Measurements from ENCODE around the gene DYDC1. TPM values are rescaled to one million over a fixed set of nuclear protein-coding genes. Genes with fewer than 3 reads are reported as not detected.

DYDC1 gene
- total and polyA plus RNA-seq, 2 donors (not counting 3 experiments of a cell fraction or from before 2014, with no cell fraction given) = not detected

DNA sequence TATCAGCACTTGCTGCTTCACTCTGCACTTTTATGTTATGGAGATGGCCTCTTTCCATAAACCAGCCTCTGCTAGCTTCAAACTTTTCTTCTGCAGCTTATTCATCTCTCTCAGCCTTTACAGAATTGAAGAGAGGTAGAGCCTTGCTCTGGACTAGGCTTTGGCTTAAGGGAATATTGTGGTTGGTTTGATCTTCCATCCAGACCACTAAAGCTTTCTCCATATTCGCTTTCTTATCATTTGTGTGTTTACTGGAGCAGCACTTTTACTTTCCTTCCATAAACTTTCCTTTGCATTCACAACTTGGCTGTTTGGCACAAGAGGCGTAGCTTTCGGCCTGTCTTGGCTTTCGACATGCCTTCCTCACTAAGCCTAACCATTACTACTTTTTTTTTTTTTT lies 23.6 kb upstream of the DYDC1 start:
- Histone ChIP-seq H2AFZ (ENCODE audit: low read depth, low read length) (no peak overlapping the region), H3K27me3 (ENCODE audit: control insufficient read depth in 2 of 2, insufficient read depth in 2 of 2, low read length in 2 of 2) (peaks cover 3 to 5% of the 10 kb centered on the region in 2 experiments), H3K9ac (replicated peaks; ENCODE audit: extremely low read depth, insufficient read depth, low read length) (no peak overlapping the region), H3K79me2 (ENCODE audit: control insufficient read depth, insufficient read depth, low read length) (no peaks in the 10 kb centered on the region), H3K4me2 (ENCODE audit: insufficient read depth, low read length) (no peak overlapping the region), H3K27ac (ENCODE audit: insufficient read depth, low read depth, low read length) (no peak overlapping the region), H3K4me1 (ENCODE audit: control insufficient read depth, extremely low read depth, insufficient read depth, low read length) (no peaks in the 10 kb centered on the region), H4K20me1 (replicated peaks; ENCODE audit: control insufficient read depth, extremely low read depth, insufficient read depth, low read length) (no peaks in the 10 kb centered on the region), H3K9me1 (replicated peaks; ENCODE audit: control insufficient read depth, extremely low read depth, insufficient read depth, low read length) (no peaks in the 10 kb centered on the region), H3K9me3 (replicated peaks; ENCODE audit: control insufficient read depth, insufficient read depth, low read length) (no peaks in the 10 kb centered on the region), H3K4me3 (replicated peaks in 1 of 3; ENCODE audit: insufficient read depth in 1 of 3, low read depth in 1 of 3, low read length in 3 of 3) (no peak overlapping the region), H3K36me3 (ENCODE audit: control insufficient read depth in 2 of 2, extremely low read depth in 1 of 2, insufficient read depth in 2 of 2, low read length in 2 of 2) (no peaks in the 10 kb centered on the region)
- DNase-seq (ENCODE audit: low read depth, low spot score) (no peak), FAIRE-seq (no peak)
- ChIA-PET CTCF (interaction anchor here (0.9 to 4.5 kb wide), 5 partner anchors 28 to 544 kb away, joined by 4 to 109 read pairs (median 5); partner anchors contain the start of gene PRXL2A), POLR2A (interaction anchor here (0.6 kb wide), 1 partner anchor 145 kb away, joined by 3 read pairs; no protein-coding TSS in a partner anchor)
- intact Hi-C loops (cut with micrococcal nuclease) (no loop called here), dilution Hi-C loops (cut with MboI; ENCODE audit: extremely low pct_ligation_motif_present, low sequenced_read_pairs) (no loop called here)
- TF ChIP-seq CTCF (IDR thresholded peaks at IDR 0.05; ENCODE audit: extremely low read depth in 1 of 2, insufficient read depth in 1 of 2, low read depth in 1 of 2, low read length in 2 of 2) (no peak), MAX (IDR thresholded peaks at IDR 0.05; ENCODE audit: insufficient read depth, insufficient read length) (no peak), FOS (IDR thresholded peaks at IDR 0.05; ENCODE audit: borderline replicate concordance, insufficient read depth, low read length) (no peak), GATA2 (IDR thresholded peaks at IDR 0.05; ENCODE audit: insufficient read depth, insufficient read length, low read depth, low read length) (no peak), EZH2 (IDR thresholded peaks at IDR 0.05; ENCODE audit: borderline replicate concordance, low read depth, low read length, severe bottlenecking) (no peak)
- no TSS peak for BruUV-seq (replicated peaks)

Data from endothelial cell of umbilical vein (primary cell).